BE2C (cell line): ENCODE measurements around the gene SLC8A1.

Experiments used
- DNase-seq: peaks from one replicate; pipeline ENCODE4 v3.0.0-alpha.2; 2020
- H3K27me3 ChIP-seq: fragments of 250-450 bp; sonication (Bioruptor Pico); 2 replicates; pipeline ENCODE4 v1.5.1; 2020; ENCODE audit warnings: mild to moderate bottlenecking
- H3K36me3 ChIP-seq: fragments of 250-450 bp; sonication (Bioruptor Pico); 2 replicates; pipeline ENCODE4 v1.5.1; 2020; ENCODE audit warnings: mild to moderate bottlenecking
- H3K4me1 ChIP-seq: fragments of 250-450 bp; sonication (Bioruptor Pico); 2 replicates; pipeline ENCODE4 v1.5.1; 2020
- H3K4me3 ChIP-seq: 2 replicates; pipeline ENCODE4 v1.5.1; 2011; ENCODE audit warnings: low read depth, low read length
- H3K9me3 ChIP-seq: fragments of 250-450 bp; sonication (Bioruptor Pico); 2 replicates; pipeline ENCODE4 v1.5.1; 2020
- CTCF ChIP-seq: IDR thresholded peaks from 2 replicates; pipeline ENCODE4 v1.5.1; 2012; ENCODE audit warnings: mild to moderate bottlenecking, low read depth, low read length

The SLC8A1 gene

DNA sequence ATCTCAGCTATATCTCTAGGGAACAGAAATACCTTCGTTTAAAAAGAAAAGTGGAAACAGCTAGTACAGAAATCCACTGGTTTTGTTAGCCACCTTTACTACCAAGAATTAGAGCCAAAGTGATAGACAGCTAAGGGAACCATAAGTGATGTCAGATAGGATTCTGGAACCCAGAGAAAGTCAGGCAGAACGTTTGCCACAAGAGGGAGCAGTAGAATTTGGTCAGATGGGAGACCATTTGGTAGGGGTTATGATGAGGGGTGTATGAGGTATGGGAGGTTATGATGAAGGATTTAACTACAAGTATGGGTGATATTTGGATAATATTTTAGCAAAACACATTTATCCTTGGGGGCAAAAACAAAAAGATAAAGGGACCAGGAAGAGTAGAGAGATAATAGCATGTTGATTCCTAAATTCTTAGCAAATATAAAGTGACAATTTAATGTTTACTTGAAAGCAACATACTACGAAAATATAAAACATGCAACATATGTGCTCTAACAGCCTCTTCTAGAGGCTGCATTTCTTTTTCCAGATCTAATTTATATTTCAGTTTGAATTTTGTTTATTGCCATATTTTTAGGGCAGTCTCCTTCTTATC is 3.3 kb downstream of the SLC8A1 start:
- no peaks in the 10 kb centered on the region for H3K9me3 ChIP-seq
- peak; percentile 58 for DNase-seq
- H3K4me1 ChIP-seq = peaks cover 8% of the 10 kb centered on the region; the same call in 1 of the 2 replicates
- no peaks in the 10 kb centered on the region; the same call in 1 of the 2 replicates for H3K36me3 ChIP-seq
- peak; percentile 92 for TF ChIP-seq CTCF
- no peak overlapping the region for H3K4me3 ChIP-seq
- no peaks in the 10 kb centered on the region for H3K27me3 ChIP-seq

DNA sequence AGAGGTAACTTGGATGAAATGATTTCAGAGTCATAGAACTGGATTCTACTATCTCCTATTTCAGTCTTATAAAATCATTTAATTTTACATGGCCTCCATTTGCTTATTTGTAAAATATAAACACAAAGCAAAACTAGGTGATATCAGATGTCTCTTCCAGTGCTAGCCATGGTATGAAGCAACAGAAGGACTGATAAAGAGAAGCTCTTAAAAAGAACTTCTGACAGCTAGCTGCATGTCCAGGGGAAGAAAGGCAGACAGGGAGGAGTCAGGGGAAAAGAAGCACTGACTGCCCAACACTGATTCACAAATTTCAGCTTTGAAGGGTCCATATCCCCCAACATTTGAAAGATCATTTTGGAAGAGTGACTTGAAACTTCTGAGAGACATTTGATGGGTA is 6.4 kb downstream of the SLC8A1 start:
- no peaks in the 10 kb centered on the region; the same call in 1 of the 2 replicates for H3K36me3 ChIP-seq

DNA sequence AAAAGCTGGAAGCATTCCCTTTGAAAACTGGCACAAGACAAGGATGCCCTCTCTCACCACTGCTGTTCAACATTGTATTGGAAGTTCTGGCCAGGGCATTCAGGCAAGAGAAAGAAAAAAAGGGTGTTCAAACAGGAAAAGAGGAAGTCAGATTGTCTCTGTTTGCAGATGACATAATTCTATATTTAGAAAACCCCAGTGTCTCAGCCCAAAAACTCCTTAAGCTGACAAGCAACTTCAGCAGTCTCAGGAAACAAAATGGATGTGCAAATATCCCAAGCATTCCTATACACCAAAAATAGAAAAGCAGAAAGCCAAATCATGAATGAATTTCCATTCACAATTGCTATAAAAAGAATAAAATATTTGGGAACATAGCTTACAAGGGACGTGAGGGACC is 11.1 kb downstream of the SLC8A1 start:
- DNase-seq = no peak
- Histone ChIP-seq H3K4me1 (no peaks in the 10 kb centered on the region; the same call in 1 of the 2 replicates), H3K27me3 (no peaks in the 10 kb centered on the region), H3K4me3 (no peak overlapping the region), H3K36me3 (no peaks in the 10 kb centered on the region; the same call in 1 of the 2 replicates), H3K9me3 (no peaks in the 10 kb centered on the region)
- no peak for TF ChIP-seq CTCF

More for the DNA sequence above, 6.4 kb downstream of the SLC8A1 start:
- no peak for TF ChIP-seq CTCF
- Histone ChIP-seq H3K4me1 (peaks cover 4% of the 10 kb centered on the region; the same call in 1 of the 2 replicates), H3K27me3 (no peaks in the 10 kb centered on the region), H3K4me3 (no peak overlapping the region), H3K9me3 (no peaks in the 10 kb centered on the region)
- DNase-seq = no peak

DNA sequence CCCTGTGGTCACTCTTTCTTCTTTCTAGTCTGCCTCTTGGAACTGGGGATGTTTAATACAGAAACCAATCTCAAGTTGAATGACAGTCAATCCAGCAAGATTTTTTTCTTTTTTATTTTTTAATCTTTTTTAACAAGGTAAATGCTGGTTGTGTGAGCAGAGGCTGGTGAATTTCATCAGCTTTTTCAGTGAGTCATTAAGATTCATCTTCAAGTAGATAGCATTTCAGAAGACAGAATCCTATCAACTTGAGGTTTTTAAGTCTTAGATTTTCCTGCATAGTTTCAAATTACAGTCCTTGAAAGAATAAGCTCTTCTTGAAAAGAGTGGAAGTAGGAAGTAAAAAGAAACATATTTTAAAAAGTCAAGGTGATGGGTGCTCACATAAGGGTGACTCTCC is 12.4 kb downstream of the SLC8A1 start:
- TF ChIP-seq CTCF = no peak
- DNase-seq = no peak
- no peaks in the 10 kb centered on the region for H3K9me3 ChIP-seq
- H3K4me1 ChIP-seq = peaks cover 6% of the 10 kb centered on the region
- no peaks in the 10 kb centered on the region; the same call in 1 of the 2 replicates for H3K36me3 ChIP-seq
- no peaks in the 10 kb centered on the region for H3K27me3 ChIP-seq
- no peak overlapping the region for H3K4me3 ChIP-seq

DNA sequence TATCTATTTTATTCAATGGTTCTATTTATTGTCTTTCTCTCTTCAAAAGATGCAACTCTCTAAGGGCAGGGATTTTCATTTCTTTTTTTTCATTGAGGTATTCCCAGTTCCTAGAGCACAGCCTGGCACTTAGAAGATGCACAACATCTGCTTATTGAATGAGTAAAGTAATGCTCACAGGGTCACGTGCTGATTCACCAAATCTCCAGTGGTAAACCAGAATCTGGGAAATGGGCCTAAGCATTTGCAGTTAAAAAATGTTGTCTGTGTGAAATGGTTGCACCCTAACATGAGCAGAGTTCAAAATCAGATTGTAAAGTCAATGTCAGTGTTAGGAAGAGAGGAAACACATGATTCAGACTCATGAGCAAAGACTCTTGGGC is 15.8 kb downstream of the SLC8A1 start:
- H3K36me3 ChIP-seq = no peaks in the 10 kb centered on the region

More for the DNA sequence above, 15.8 kb downstream of the SLC8A1 start:
- Histone ChIP-seq H3K9me3 (no peaks in the 10 kb centered on the region), H3K4me1 (peaks cover 36% of the 10 kb centered on the region), H3K4me3 (no peak overlapping the region), H3K27me3 (no peaks in the 10 kb centered on the region)
- no peak for TF ChIP-seq CTCF
- no peak for DNase-seq
